Globus pallidus (tissue), 1 donor: ENCODE results near the gene MLLT3.
A peak's percentile ranks its signal among the peaks of the same experiment; 100 is the strongest.
"Not testable (repeated sequence)": the region's sequence is repeated elsewhere in the genome, so short reads cannot be mapped to it uniquely, and the experiment has no call there.

Source experiments
- DNase-seq: peaks from one replicate; pipeline ENCODE4 v3.0.0-alpha.2; 2015; ENCODE audit warnings: low spot score

The MLLT3 gene

DNA sequence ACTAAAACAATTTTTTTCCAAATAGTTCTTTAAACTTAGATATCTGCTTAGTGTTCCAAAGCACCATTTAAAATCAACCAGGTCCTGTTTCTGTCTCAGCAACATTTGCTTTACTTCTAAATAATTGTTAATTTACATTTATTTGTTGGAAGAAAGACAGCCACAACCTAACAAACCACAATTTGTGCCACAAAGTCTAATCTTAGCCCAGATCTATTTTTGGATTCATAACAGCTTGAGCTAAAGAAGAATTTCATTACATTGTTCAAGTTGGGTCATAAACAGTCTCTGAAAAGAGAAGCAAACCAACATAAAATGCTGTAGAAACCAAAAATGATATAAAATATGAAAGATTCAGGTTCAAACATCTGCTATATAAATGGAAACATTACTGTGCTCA, 24.4 kb downstream of the MLLT3 start:
- DNase-seq, result no peak

GRCh38 chr9:20594608-20595007, 27.7 kb downstream of the MLLT3 start:
- no peak for DNase-seq

- DNase-seq, result peak; percentile 78
These were observed 28.8 kb downstream of the MLLT3 start for GRCh38 chr9:20593537-20593936.

DNA sequence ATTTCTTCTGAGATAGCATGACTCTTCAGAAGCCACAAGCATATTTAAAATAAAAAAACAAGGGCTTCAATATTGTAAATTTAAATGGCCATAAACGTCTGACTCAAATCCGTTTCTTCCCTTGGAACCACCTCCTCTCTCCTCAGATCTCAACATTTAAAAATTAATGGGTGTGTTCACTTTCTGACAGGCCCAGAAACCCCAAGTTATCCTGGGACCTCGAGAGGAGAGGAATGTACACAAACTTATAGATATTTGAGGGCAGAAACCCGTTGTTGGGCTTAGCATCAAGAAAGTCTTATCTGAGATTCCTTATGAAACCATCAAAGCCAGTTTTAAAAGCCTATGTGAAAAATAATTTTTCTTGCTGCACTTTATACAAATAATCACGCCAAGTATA, 29.2 kb downstream of the MLLT3 start:
- DNase-seq, result no peak

DNA sequence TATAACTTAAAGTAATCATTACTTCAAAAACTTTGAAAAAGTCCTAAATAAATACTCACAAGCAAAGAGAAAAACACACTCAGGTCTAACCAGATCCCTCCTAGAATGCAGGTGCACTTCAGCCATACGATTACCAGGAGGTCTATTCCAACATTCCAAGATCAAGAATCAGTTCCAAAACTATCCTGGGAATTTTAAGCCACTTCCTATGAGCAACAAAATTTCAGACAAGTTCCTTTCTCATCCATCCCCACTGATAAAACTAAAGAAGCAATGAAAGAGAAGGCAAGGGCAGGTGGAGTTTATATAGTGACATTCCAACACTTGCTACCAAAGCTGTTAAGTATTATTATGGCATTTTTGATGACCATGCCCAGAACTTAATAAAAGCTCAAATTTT, 29.6 kb downstream of the MLLT3 start:
- DNase-seq, result no peak

DNA sequence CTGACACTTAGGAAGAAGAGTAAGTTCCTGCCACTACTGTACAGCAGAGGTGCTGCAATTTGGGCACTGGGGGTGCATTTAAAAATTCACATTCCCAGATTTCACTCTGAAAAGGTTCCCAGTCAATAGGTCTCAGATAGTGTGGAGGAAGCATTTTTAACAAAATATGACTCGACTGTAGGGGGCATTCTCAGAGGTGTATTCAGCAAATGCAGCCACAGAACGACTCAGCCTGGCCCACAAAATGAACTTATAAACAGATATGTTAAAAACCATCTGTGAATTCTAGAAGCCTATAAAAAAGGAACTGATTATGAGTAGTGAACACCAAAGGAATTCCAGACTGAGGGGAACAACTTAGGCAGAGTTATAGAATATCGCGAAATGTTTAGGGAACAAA, 31.1 kb downstream of the MLLT3 start:
- DNase-seq, result no peak

- no peak for DNase-seq
These were observed 37.2 kb downstream of the MLLT3 start for GRCh38 chr9:20584968-20585643.

- not testable (repeated sequence) for DNase-seq
These were observed 39.2 kb downstream of the MLLT3 start for GRCh38 chr9:20583088-20583487.

GRCh38 chr9:20582150-20582549, 40.1 kb downstream of the MLLT3 start:
- no peak for DNase-seq

DNA sequence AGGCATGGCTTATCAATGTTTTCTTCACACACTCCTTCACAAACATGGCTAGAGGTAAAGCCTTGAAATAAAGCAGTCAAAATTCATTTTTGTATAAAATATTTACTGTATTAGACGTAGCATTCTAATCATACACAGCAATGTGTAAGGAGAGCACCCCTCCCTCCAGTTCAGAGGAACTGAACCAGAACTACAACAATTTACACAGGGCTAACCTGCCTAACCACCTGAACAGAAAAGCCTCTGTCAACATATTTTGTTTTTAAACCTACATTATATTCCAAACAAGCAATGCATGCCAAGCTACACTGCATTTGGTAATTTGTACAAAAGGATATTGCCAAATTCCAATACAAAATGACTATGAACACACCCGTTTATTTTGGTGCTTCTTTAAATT, 41.6 kb downstream of the MLLT3 start:
- no peak for DNase-seq

GRCh38 chr9:20579524-20580314, 42.6 kb downstream of the MLLT3 start:
- no peak for DNase-seq

- no peak for DNase-seq
These were observed 49.3 kb downstream of the MLLT3 start for GRCh38 chr9:20573023-20573422.

DNA sequence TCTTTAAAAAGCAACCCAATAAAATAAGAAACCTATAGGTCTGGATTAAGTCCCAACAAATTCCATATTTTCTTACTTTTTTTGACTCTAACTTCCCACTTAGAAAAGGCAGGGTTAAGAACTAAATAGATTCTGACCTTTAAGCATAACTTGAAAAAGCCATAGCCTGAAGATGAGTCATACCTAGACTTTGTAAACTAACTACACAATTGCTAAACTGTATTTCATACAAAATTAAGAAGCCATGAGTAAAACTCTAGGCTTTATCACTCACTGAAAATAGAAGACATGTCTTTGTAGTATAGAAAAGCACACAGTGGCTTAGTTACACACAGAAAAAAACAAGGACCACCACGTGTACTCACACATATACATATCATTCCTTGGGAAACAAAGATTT, 51.5 kb downstream of the MLLT3 start:
- DNase-seq, result no peak

DNA sequence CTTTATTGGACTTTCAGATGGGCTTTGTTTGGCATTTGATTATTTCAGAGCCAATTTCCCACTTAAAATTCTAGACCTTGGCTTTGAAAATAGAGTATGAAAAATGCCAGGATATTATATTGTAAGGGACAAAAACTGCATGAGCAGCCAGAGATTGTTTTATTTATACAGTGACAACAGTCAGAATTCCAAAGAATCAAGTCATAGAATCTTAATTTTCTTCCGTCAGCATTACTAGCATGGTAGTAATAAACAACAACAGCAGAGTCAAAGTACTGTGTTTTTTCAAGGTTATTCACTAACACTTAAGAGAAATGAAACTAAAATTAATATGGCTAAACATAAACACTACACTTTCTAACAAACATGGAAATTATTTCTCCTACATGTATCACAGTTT, 52.2 kb downstream of the MLLT3 start:
- DNase-seq, result no peak

DNA sequence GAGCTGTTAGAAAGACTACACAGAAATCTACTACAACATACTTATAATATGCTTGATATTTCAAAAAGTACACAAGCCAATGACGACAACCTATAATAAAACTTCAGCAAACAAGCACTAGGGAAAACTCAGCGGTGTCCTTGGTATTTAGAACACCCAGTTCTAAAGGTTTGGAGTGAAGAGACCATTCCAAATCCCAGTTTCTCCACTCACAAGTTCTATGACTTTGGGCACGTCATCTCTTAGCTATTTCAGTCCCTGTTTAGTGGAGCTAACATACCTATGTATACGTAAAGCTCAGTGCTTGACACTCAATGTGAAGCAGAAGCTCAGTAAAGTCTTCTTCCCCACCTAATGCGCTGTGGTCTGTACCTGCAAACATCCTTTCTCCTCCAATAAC, 52.8 kb downstream of the MLLT3 start:
- DNase-seq, result no peak

DNA sequence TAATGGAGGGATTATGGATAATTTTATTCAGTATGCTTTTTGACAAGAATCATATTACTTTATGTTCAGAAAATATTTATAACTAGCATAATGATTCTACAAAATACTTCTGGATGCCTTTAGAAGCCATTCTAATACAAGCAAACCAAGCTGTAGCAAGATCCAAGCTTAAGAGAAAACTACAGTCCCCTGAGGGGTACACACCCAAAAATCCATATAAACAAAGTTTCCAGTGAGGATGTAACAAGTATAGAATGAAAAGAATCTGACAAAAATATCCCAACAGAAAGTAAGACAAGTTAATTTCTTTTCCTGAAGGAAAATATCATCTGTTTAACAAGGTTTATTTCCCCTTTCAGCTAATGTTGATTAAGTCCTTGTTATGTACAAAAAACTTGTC, 53.9 kb downstream of the MLLT3 start:
- DNase-seq, result no peak

GRCh38 chr9:20566401-20566800, 55.9 kb downstream of the MLLT3 start:
- DNase-seq, result no peak

- DNase-seq, result no peak
These were observed 57.6 kb downstream of the MLLT3 start for GRCh38 chr9:20564650-20565049.

DNA sequence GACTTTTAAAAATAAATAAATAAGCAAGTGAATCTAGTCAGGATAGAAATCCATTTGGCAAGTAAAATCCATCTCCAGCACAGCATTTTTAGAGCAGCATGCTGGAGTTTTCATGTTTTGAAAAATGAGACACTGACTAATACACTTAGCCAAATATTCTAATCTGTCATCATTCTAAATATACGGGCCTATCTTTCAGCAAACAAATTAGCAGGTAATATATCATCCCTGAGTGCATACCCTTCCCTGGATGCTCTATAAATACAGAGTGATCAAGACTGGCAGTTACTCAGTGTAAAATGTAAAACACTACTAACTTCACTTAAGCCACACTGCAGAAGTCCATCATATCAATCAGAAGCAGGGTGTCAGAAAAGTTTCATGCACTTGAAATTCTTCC, 58.4 kb downstream of the MLLT3 start:
- no peak for DNase-seq

DNA sequence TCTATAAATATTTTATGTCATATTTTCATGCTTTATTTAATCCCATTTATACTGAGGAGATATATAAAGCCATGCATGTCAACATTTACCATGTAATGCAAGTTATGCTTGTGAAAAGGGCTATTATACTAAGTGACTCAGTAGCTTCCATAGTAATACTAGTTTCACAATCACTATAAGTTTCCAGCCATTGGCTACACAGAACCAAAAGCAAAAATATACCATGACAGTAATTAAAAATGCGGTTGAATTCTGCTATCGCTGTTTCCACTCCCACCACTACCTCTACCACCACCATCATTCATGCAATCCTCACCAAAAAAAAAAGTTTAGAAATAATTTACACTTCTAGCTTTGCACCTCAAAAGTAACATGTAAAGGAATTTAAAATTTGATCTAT, 60.2 kb downstream of the MLLT3 start:
- no peak for DNase-seq

DNA sequence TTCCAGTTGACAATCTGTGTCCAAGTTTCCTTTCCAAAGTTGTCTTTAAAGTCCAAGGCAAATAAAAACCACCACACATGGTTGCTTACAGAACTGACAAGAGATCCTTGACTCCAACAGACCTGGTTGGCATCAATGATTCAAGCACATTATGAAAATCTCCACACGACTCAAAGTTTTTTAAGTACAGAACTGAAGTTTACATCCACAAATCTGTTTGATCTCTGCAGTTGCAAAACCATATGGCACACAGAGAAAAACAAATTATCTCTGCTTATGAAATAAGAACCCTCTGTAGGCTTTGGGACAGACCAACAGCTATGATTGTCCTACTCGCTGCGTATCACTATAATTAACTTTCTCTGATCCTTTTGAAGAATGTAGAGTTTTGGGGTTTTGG, 60.8 kb downstream of the MLLT3 start:
- no peak for DNase-seq

DNA sequence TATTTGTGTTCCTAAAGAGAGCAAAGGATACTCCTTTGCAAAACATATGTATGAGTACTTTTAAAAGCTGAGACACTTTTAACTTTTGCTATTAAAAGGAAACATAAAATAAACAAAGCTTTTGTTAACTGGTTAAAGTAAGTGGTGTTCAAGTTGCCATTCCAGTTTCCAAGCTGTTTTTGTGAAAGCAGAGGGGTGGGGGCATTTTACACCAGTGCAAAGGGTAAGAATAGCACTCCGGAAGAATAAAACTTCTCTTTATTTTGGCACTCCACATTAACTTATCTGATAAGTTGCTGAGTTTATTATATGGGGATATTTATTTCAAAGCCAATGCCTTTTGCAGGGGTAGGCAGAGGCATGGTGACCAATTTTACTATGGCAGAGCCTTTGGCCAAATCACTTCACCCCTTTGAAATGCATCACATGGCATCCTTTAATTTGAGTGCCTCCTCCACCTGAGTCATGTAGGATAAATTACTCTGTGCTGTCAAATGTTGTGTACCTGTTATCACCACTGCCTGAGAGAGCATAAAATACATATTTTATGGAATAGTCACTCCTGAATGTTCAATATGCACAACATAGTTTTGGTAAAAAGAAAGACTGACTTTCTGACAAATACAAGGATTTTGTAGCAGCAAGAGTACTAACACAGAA, 62.9 kb downstream of the MLLT3 start:
- DNase-seq, result no peak

GRCh38 chr9:20558566-20559016, 63.7 kb downstream of the MLLT3 start:
- DNase-seq, result no peak
